SU-DHL-6 (cell line): ENCODE measurements around the gene WNK4.
A peak's percentile ranks its signal among the peaks of the same experiment; 100 is the strongest.
"Not testable (repeated sequence)": the region's sequence is repeated elsewhere in the genome, so short reads cannot be mapped to it uniquely, and the experiment has no call there.

ENCODE experiments used
- H2AFZ ChIP-seq: fragments of 200-600 bp; sonication (generic); 2 replicates; pipeline ENCODE4 v1.6.1; 2014; ENCODE audit warnings: low read depth, mild to moderate bottlenecking, moderate library complexity, mixed read lengths, antibody characterized with exemption, low read length; ENCODE audit not compliant: severe bottlenecking
- H3F3A ChIP-seq: fragments of 200-600 bp; shearing (Covaris generic); 2 replicates; pipeline ENCODE4 v1.6.0; 2016; ENCODE audit warnings: antibody characterized with exemption, mild to moderate bottlenecking; ENCODE audit not compliant: insufficient read depth
- H3K27ac ChIP-seq: fragments of 200-600 bp; sonication (generic); 2 replicates; pipeline ENCODE4 v1.5.1; 2016; ENCODE audit warnings: low read depth, mild to moderate bottlenecking, low read length, moderate library complexity, mixed read lengths
- H3K27me3 ChIP-seq: fragments of 200-600 bp; sonication (generic), shearing (Covaris generic); 2 replicates; pipeline ENCODE4 v1.6.0; 2014; ENCODE audit warnings: mild to moderate bottlenecking, low read length
- H3K36me3 ChIP-seq: fragments of 200-600 bp; sonication (generic); 2 replicates; pipeline ENCODE4 v1.6.1; 2014; ENCODE audit warnings: mild to moderate bottlenecking, low read length, mixed read lengths
- H3K4me2 ChIP-seq: fragments of 300-600, 200-600 bp; shearing (Covaris generic), sonication (generic); 2 replicates; pipeline ENCODE4 v1.6.0; 2014; ENCODE audit warnings: low read length, low read depth, mild to moderate bottlenecking; ENCODE audit not compliant: poor library complexity, severe bottlenecking
- H3K4me3 ChIP-seq: fragments of 200-600 bp; sonication (generic); 2 replicates; pipeline ENCODE4 v1.5.1; 2014; ENCODE audit warnings: antibody characterized with exemption, low read length, mild to moderate bottlenecking, mixed read lengths; ENCODE audit not compliant: insufficient read depth, poor library complexity, severe bottlenecking
- H3K79me2 ChIP-seq: fragments of 200-600 bp; sonication (generic); 2 replicates; pipeline ENCODE4 v1.6.1; 2014; ENCODE audit warnings: mild to moderate bottlenecking, low read length, moderate library complexity; ENCODE audit not compliant: insufficient read depth
- H3K9ac ChIP-seq: fragments of 200-600 bp; sonication (generic); 2 replicates; pipeline ENCODE4 v1.7.0; 2014; ENCODE audit warnings: mild to moderate bottlenecking, low read length
- H3K9me2 ChIP-seq: fragments of 200-600 bp; sonication (generic); replicated peaks from 2 replicates; pipeline ENCODE4 v1.6.1; 2014; ENCODE audit warnings: low read length; ENCODE audit not compliant: insufficient read depth
- H3K9me3 ChIP-seq: fragments of 200-600 bp; sonication (generic); 2 replicates; pipeline ENCODE4 v1.6.1; 2014; ENCODE audit warnings: low read length, mixed read lengths; ENCODE audit not compliant: insufficient read depth
- H4K20me1 ChIP-seq: fragments of 200-600 bp; sonication (generic); 2 replicates; pipeline ENCODE4 v1.6.1; 2014; ENCODE audit warnings: low read depth, mild to moderate bottlenecking, antibody characterized with exemption, low read length, moderate library complexity, mixed read lengths
- EZH2phosphoT487 ChIP-seq: fragments of 200-600 bp; sonication (generic), shearing (Covaris generic); conservative IDR thresholded peaks from 2 replicates; pipeline ENCODE4 v1.6.1; 2018; ENCODE audit warnings: mild to moderate bottlenecking, antibody characterized with exemption, low read length, moderate library complexity, mixed read lengths
- TF ChIP-seq, protein P1 (sequence below): fragments of 200-600 bp; sonication (generic); IDR thresholded peaks from one replicate; pipeline ENCODE4 v1.5.1; 2017; ENCODE audit warnings: antibody characterized with exemption, mild to moderate bottlenecking, low read length, moderate library complexity; ENCODE audit not compliant: insufficient read depth, poor library complexity, severe bottlenecking

The WNK4 gene

DNA sequence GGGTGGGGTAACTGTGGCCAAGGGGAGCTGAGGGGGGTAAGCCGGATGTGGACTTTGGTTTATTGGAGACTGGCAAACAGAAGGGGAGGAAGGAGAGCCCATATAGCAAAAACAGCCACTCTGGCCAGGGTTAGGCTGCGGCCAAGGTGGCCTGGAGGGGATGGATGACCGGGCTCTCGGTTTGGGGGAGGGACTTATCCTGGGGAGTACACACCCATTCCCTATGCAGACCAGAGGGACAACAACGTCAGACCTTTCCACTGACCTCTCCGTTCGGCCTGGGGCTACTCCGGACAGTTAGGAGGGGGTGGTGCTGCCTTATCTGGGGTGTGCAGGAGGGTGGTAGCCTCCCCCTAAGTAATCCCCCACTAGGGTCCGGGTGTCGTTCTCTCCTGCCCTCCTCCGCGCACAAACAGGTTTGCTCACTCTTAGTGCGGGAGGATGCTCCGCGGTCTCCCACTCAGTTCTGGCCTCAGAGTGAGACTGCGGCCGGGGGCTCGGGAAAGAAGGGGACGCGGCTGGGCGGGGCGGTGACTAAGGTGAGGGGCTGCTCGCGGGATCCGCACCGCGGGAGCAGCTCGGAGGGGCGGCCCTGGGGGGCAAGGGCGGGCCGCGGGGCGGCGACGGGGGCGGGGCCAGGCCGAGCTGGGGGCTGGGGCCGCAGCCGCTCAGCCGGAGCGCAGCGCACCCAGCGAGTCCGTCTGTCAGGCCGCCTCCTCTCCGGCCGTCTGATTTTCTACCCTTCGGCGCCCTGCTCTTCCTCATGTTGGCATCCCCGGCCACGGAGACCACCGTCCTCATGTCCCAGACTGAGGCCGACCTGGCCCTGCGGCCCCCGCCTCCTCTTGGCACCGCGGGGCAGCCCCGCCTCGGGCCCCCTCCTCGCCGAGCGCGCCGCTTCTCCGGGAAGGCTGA, at the start of gene WNK4:
Gene WNK4 (plus strand): TSS at position 675 of the 915 bp plus-strand sequence. CDS start 89 bp downstream, at position 764.
- no peak within 1 kb of the TSS for H3K4me3 ChIP-seq
- no peak within 1 kb of the TSS for H3K9ac ChIP-seq
- no peaks in the 10 kb centered on the region for H3F3A ChIP-seq
- no peak within 1 kb of the TSS for H3K4me2 ChIP-seq
- H3K27ac ChIP-seq: no peak within 1 kb of the TSS
- H3K9me2 ChIP-seq: no peaks in the 10 kb centered on the region
- no peak for TF ChIP-seq EZH2phosphoT487
- TF ChIP-seq, protein P1, sequence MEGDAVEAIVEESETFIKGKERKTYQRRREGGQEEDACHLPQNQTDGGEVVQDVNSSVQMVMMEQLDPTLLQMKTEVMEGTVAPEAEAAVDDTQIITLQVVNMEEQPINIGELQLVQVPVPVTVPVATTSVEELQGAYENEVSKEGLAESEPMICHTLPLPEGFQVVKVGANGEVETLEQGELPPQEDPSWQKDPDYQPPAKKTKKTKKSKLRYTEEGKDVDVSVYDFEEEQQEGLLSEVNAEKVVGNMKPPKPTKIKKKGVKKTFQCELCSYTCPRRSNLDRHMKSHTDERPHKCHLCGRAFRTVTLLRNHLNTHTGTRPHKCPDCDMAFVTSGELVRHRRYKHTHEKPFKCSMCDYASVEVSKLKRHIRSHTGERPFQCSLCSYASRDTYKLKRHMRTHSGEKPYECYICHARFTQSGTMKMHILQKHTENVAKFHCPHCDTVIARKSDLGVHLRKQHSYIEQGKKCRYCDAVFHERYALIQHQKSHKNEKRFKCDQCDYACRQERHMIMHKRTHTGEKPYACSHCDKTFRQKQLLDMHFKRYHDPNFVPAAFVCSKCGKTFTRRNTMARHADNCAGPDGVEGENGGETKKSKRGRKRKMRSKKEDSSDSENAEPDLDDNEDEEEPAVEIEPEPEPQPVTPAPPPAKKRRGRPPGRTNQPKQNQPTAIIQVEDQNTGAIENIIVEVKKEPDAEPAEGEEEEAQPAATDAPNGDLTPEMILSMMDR: no peak
- no peaks in the 10 kb centered on the region for H4K20me1 ChIP-seq
- no peaks in the 10 kb centered on the region for H3K79me2 ChIP-seq
- no peaks in the 10 kb centered on the region for H3K9me3 ChIP-seq
- no peaks in the 10 kb centered on the region for H3K27me3 ChIP-seq
- peaks cover 4% of the 10 kb centered on the region for H3K36me3 ChIP-seq
- H2AFZ ChIP-seq: no peak within 1 kb of the TSS

DNA sequence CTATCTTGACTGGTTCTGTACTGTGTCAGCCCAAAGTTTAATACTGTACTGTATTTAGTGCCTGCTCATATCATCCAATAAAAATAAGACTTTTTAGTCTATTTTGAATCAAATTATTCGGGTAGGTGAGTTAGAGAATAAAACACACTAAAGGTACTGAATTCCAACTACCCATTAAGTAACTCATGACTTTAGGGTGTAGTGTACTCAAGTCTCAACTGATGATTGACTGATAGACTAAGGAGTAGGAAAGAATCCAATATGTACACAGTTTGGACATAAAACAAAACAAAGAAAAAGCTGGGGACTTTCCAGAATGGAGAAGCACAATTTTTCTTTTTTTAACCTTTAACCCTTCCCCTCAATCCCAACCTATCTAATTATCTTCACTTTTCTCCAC, 39.7 kb upstream of the WNK4 start:
- H3K9me3 ChIP-seq: no peaks in the 10 kb centered on the region
- no peak overlapping the region for H2AFZ ChIP-seq
- H3K9ac ChIP-seq: no peak overlapping the region
- no peak overlapping the region for H3K27ac ChIP-seq
- TF ChIP-seq, protein P1: no peak
- no peak for TF ChIP-seq EZH2phosphoT487
- no peaks in the 10 kb centered on the region for H3K27me3 ChIP-seq
- peaks cover 21% of the 10 kb centered on the region for H3K79me2 ChIP-seq
- no peak overlapping the region for H3K4me2 ChIP-seq
- no peaks in the 10 kb centered on the region for H3F3A ChIP-seq
- no peak overlapping the region for H3K4me3 ChIP-seq
- no peaks in the 10 kb centered on the region for H3K36me3 ChIP-seq
- no peaks in the 10 kb centered on the region for H3K9me2 ChIP-seq
- no peaks in the 10 kb centered on the region for H4K20me1 ChIP-seq

DNA sequence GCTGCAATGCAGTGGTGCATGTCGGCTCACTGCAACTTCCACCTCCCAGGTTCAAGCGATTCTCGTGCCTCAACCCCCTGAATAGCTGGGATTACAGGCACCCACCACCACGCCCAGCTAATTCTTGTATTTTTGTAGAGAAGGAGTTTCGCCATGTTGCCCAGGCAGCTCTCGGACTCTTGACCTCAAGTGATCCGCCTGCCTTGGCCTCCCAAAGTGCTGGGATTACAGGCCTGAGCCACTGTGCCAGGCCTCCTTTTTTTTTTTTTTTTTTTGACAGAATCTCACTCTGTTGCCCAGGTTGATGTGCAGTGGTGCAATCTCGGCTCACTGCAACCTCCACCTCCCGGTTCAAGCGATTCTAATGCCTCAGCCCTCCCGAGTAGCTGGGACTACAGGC, 37.5 kb upstream of the WNK4 start:
- H4K20me1 ChIP-seq, H3K9me3 ChIP-seq, H3K4me2 ChIP-seq, H2AFZ ChIP-seq, H3K4me3 ChIP-seq, H3K27me3 ChIP-seq, H3K27ac ChIP-seq, H3F3A ChIP-seq, H3K9me2 ChIP-seq, H3K36me3 ChIP-seq: not testable (repeated sequence)
- Histone ChIP-seq H3K9ac (peak overlapping the region; percentile 69; the same call in 1 of the 2 replicates), H3K79me2 (peaks cover 21% of the 10 kb centered on the region)
